HG02759 (cell line): ENCODE measurements around the gene EEF1AKMT3.
A peak's percentile ranks its signal among the peaks of the same experiment; 100 is the strongest.

Experiments
- ATAC-seq: cut with Tn5 transposase; IDR thresholded peaks from one replicate; pipeline ENCODE4 v1.9.1; 2021; ENCODE audit warnings: mild to moderate bottlenecking, moderate library complexity; ENCODE audit not compliant: unreplicated experiment

EEF1AKMT3 gene

GRCh38 chr12:57782243-57782607 lies 9.8 kb downstream of the EEF1AKMT3 start:
- ATAC-seq, result no peak

GRCh38 chr12:57782608-57783465 lies 10.4 kb downstream of the EEF1AKMT3 start, which contains the start of gene TSFM:
TSFM (plus strand) TSS chr12:57782787; CDS start chr12:57782802, 15 bp downstream.
- ATAC-seq, result peak; percentile 86

GRCh38 chr12:57783466-57783801 lies 11.0 kb downstream of the EEF1AKMT3 start:
- no peak for ATAC-seq

GRCh38 chr12:57783861-57784260 lies 11.4 kb downstream of the EEF1AKMT3 start:
- ATAC-seq, result no peak

- no peak for ATAC-seq
Observed at GRCh38 chr12:57793920-57794319, 21.5 kb downstream of the EEF1AKMT3 start.

- ATAC-seq, result no peak
Observed at GRCh38 chr12:57795354-57795753, 22.9 kb downstream of the EEF1AKMT3 start.

GRCh38 chr12:57796996-57797395 lies 24.6 kb downstream of the EEF1AKMT3 start:
- no peak for ATAC-seq

GRCh38 chr12:57797933-57798332 lies 25.5 kb downstream of the EEF1AKMT3 start:
- ATAC-seq, result no peak

- ATAC-seq, result no peak
Observed at GRCh38 chr12:57800965-57801364, 28.6 kb downstream of the EEF1AKMT3 start.

- no peak for ATAC-seq
Observed at GRCh38 chr12:57802607-57803006, 30.2 kb downstream of the EEF1AKMT3 start.

- peak; percentile 40 for ATAC-seq
Observed at GRCh38 chr12:57803319-57803893, 31.0 kb downstream of the EEF1AKMT3 start.

- no peak for ATAC-seq
Observed at GRCh38 chr12:57806677-57807076, 34.3 kb downstream of the EEF1AKMT3 start.

GRCh38 chr12:57807285-57807684 lies 34.9 kb downstream of the EEF1AKMT3 start:
- ATAC-seq, result no peak

- no peak for ATAC-seq
Observed at GRCh38 chr12:57808351-57808750, 35.9 kb downstream of the EEF1AKMT3 start.

- no peak for ATAC-seq
Observed at GRCh38 chr12:57809425-57809824, 37.0 kb downstream of the EEF1AKMT3 start.

GRCh38 chr12:57810450-57810849 lies 38.0 kb downstream of the EEF1AKMT3 start:
- ATAC-seq, result no peak

GRCh38 chr12:57811028-57811755 lies 38.8 kb downstream of the EEF1AKMT3 start:
- no peak for ATAC-seq

- no peak for ATAC-seq
Observed at GRCh38 chr12:57813111-57813970, 40.9 kb downstream of the EEF1AKMT3 start.

- ATAC-seq, result no peak
Observed at GRCh38 chr12:57813971-57814772, 41.8 kb downstream of the EEF1AKMT3 start.
